Fibroblast of the aortic adventitia (primary cell): ENCODE data around the gene ADAMTS14. TPM values are rescaled to one million over a fixed set of nuclear protein-coding genes. Genes with fewer than 3 reads are reported as not detected.

ENCODE experiments used
- DNase-seq: peaks from one replicate; pipeline ENCODE4 v3.0.0-alpha.2; 2010; ENCODE audit warnings: low read depth
- H3K4me3 ChIP-seq: 2 replicates; pipeline ENCODE4 v1.5.1; 2011; ENCODE audit warnings: low read depth, mild to moderate bottlenecking, control low read depth, low read length, moderate library complexity
- CTCF ChIP-seq: IDR thresholded peaks from 2 replicates; pipeline ENCODE4 v1.5.1; 2011; ENCODE audit warnings: mild to moderate bottlenecking, low read length, control low read depth, inconsistent platforms; ENCODE audit not compliant: insufficient read depth
- total RNA-seq: library from RNA; depleted of rRNA; stranded (reverse); fragments of >200 nt; gene quantifications from 2 replicates; pipeline ENCODE4 v1.2.3, GENCODE V29; 2012; ENCODE audit warnings: low replicate concordance

The ADAMTS14 gene
- total RNA-seq, 1 donor = 5.3 TPM

- no peak for DNase-seq
- no peak overlapping the region for H3K4me3 ChIP-seq
- TF ChIP-seq CTCF = no peak
Observed at GRCh38 chr10:70781461-70782051, 109.2 kb downstream of the ADAMTS14 start.

GRCh38 chr10:70782086-70782745 is 109.9 kb downstream of the ADAMTS14 start:
- no peak overlapping the region for H3K4me3 ChIP-seq
- no peak for TF ChIP-seq CTCF
- no peak for DNase-seq

GRCh38 chr10:70782746-70783680 is 110.7 kb downstream of the ADAMTS14 start:
- no peak for TF ChIP-seq CTCF
- no peak for DNase-seq

GRCh38 chr10:70784016-70784415 is 111.7 kb downstream of the ADAMTS14 start:
- DNase-seq = no peak
- H3K4me3 ChIP-seq = no peak overlapping the region
- no peak for TF ChIP-seq CTCF

More at GRCh38 chr10:70782746-70783680, 110.7 kb downstream of the ADAMTS14 start:
- H3K4me3 ChIP-seq = no peak overlapping the region

- TF ChIP-seq CTCF = no peak
- H3K4me3 ChIP-seq = no peak overlapping the region
- DNase-seq = no peak
Observed at GRCh38 chr10:70784471-70784870, 112.2 kb downstream of the ADAMTS14 start.

GRCh38 chr10:70785190-70785589 is 112.9 kb downstream of the ADAMTS14 start, which contains the start of gene TBATA:
Gene TBATA (minus strand): TSS chr10:70785377. CDS start chr10:70783379, 1,998 bp downstream.
- H3K4me3 ChIP-seq = no peak within 1 kb of the TSS
- no peak for DNase-seq
- no peak for TF ChIP-seq CTCF
